Activated CD8-positive, alpha-beta memory T cell treated with anti-CD3 and anti-CD28 coated beads, Interleukin-2, amount 50 U/mL, for 4 hours (primary cell): ENCODE results near the gene ATF6.

Source experiments
- DNase-seq: peaks from one replicate; pipeline ENCODE4 v3.0.0-alpha.2; 2020

Gene ATF6

DNA sequence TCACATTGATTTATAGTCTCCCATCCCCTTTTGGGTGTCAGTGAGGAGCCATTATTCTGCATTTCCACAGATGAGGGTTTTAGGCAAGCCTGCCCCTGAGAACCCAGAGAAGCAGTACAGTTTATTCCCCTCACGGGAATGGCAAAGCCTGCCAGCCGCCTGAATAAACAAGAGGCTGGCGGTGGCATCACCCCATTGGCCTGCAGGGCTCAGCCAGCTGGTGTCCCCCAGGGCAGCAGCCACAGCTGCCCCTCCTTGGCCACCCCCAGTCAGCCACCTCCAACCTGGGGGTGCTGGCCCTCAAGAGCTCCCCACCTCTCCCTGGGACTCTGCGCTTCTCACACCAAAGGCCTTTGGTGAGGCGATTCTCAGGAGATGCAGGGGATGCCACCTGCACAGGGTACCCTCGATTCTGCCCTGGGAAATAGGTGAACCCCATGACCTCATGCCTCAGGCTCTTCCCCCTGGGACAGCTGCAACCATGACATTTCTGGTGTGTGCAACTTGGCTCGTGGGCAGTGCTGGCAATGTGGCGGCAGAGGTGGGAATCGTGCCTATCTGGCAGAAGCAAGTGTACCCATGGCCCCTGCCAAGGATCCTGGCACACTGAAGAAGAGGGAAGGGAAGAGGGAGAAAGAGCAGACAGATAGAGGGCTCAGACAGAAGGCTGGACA, 243.5 kb downstream of the ATF6 start:
- no peak for DNase-seq

DNA sequence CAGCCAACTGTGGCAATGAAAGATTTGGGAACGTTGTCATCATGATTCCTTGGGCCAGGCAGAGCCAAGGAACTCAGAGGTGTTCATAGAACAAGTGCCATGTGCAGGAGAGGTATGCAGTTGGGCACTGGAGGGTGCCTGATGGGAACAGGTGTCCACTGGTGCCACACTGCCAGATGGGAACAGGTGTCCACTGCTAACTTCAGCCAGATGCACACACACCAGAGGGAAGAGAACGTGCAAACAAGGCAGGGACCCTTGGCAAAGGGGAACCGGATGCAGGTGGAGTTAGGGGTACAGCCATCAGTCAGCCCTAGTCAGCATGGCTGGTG, 244.0 kb downstream of the ATF6 start:
- DNase-seq = no peak

DNA sequence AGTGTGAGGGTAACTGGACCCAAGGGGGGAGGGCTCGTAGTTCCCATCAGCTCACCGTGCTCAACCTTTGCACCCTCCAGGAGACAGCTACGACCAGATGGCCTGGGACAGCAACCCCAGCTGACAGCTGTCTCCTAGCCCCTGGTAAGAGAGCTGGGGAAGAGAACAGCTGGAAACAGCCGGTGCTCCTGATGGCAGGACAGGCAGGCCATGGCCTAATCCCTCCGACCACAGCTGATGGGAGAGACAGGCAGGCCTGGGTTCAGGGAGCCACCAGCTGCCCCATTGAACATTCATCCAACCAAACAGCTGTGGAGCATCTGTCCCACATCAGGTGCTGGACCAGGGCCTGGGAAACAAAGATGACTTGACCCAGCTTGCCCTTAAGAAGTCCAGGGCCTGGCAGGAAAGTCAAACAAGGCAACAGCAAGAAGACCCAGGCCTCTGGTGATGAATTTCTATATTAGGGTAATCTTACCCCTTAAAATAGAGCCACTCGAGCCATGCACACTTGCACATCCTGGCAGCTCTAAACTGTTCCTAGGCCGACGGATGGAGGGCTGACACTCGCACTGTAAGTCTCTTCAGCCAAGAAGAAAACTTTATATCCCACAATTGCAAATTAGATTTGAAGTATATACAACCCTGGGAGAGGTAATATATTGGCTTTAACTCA, 245.4 kb downstream of the ATF6 start:
- DNase-seq = no peak

GRCh38 chr1:162013289-162013688, 247.2 kb downstream of the ATF6 start:
- DNase-seq = no peak
